Astrocyte (in vitro differentiated cells and primary cell): ENCODE measurements around the gene BCL11B. TPM values are rescaled to one million over a fixed set of nuclear protein-coding genes. Genes with fewer than 3 reads are reported as not detected.

Source experiments
- DNase-seq: peaks from one replicate; pipeline ENCODE4 v3.0.0-alpha.2; 2010; ENCODE audit warnings: low read depth
- FAIRE-seq: peaks from 2 replicates; lab custom pipeline; 2011; peaks lifted over from hg19 to GRCh38; lab: Jason Lieb, UNC
- H2AFZ ChIP-seq: 2 replicates; pipeline ENCODE4 v1.6.0; 2012; ENCODE audit warnings: low read depth, low read length, inconsistent platforms
- H3K27ac ChIP-seq: 2 replicates; pipeline ENCODE4 v1.5.1; 2011; ENCODE audit warnings: low read depth, low read length, inconsistent platforms
- H3K27me3 ChIP-seq: 2 replicates; pipeline ENCODE4 v1.6.0; 2011; ENCODE audit warnings: low read length, inconsistent platforms; ENCODE audit not compliant: insufficient read depth
- H3K36me3 ChIP-seq: 2 replicates; pipeline ENCODE4 v1.5.1; 2011; ENCODE audit warnings: low read length, inconsistent platforms; ENCODE audit not compliant: insufficient read depth
- H3K4me1 ChIP-seq: 2 replicates; pipeline ENCODE4 v1.5.1; 2011; ENCODE audit warnings: low read length, inconsistent platforms; ENCODE audit not compliant: insufficient read depth
- H3K4me2 ChIP-seq: 2 replicates; pipeline ENCODE4 v1.6.0; 2012; ENCODE audit warnings: low read length, inconsistent platforms
- H3K4me3 ChIP-seq: 2 replicates; pipeline ENCODE4 v1.5.1; 2011; ENCODE audit warnings: low read depth, mild to moderate bottlenecking, low read length, inconsistent platforms; ENCODE audit not compliant: insufficient read depth
- H3K79me2 ChIP-seq: 2 replicates; pipeline ENCODE4 v1.6.0; 2012; ENCODE audit warnings: mild to moderate bottlenecking, low read length, inconsistent platforms; ENCODE audit not compliant: insufficient read depth
- H3K9ac ChIP-seq: 2 replicates; pipeline ENCODE4 v1.6.0; 2012; ENCODE audit warnings: mild to moderate bottlenecking, low read length, inconsistent platforms
- H3K9me3 ChIP-seq: 2 replicates; pipeline ENCODE4 v1.5.1; 2012; ENCODE audit warnings: low read depth, mild to moderate bottlenecking, low read length, inconsistent platforms; ENCODE audit not compliant: insufficient read depth
- H4K20me1 ChIP-seq: 2 replicates; pipeline ENCODE4 v1.6.0; 2012; ENCODE audit warnings: low read length, inconsistent platforms; ENCODE audit not compliant: insufficient read depth
- H3K27ac Mint-ChIP-seq: one replicate; pipeline ENCODE4 v1.8.0; 2021; ENCODE audit warnings: mild to moderate bottlenecking, mixed read lengths; ENCODE audit not compliant: unreplicated experiment
- H3K27me3 Mint-ChIP-seq: one replicate; pipeline ENCODE4 v1.8.0; 2021; ENCODE audit warnings: low read depth, mixed read lengths; ENCODE audit not compliant: unreplicated experiment
- H3K36me3 Mint-ChIP-seq: one replicate; pipeline ENCODE4 v1.8.0; 2021; ENCODE audit warnings: low read depth, mixed read lengths; ENCODE audit not compliant: unreplicated experiment
- H3K4me1 Mint-ChIP-seq: one replicate; pipeline ENCODE4 v1.8.0; 2021; ENCODE audit warnings: low read depth, mixed read lengths; ENCODE audit not compliant: unreplicated experiment
- H3K4me3 Mint-ChIP-seq: one replicate; pipeline ENCODE4 v1.8.0; 2021; ENCODE audit warnings: mild to moderate bottlenecking, moderate library complexity, mixed read lengths; ENCODE audit not compliant: unreplicated experiment
- H3K9me3 Mint-ChIP-seq: one replicate; pipeline ENCODE4 v1.8.0; 2021; ENCODE audit warnings: mild to moderate bottlenecking, mixed read lengths; ENCODE audit not compliant: unreplicated experiment
- CTCF ChIP-seq: IDR thresholded peaks from 2 replicates; pipeline ENCODE4 v1.5.1; 2011; ENCODE audit warnings: low read depth, mild to moderate bottlenecking, inconsistent platforms, low read length, moderate library complexity; ENCODE audit not compliant: insufficient read depth
- EZH2 ChIP-seq: IDR thresholded peaks from 2 replicates; pipeline ENCODE4 v1.6.1; 2012; ENCODE audit warnings: mild to moderate bottlenecking, low read length, inconsistent platforms; ENCODE audit not compliant: insufficient read depth
- total RNA-seq: library from RNA; stranded (reverse); gene quantifications from 2 replicates; pipeline ENCODE4 v1.2.1, GENCODE V29; 2021

Gene BCL11B
- total RNA-seq, 1 donor from 2014 or later, result 1.1 TPM

GRCh38 chr14:99210333-99210732 lies 61.7 kb downstream of the BCL11B start:
- H3K27me3 Mint-ChIP-seq, result peaks cover 48% of the 10 kb centered on the region
- H3K36me3 Mint-ChIP-seq, result peaks cover 4% of the 10 kb centered on the region
- H3K4me3 Mint-ChIP-seq, result no peak overlapping the region

GRCh38 chr14:99209409-99209808 lies 62.6 kb downstream of the BCL11B start:
- Histone ChIP-seq H3K9me3 (no peaks in the 10 kb centered on the region), H3K4me1 (peaks cover 4% of the 10 kb centered on the region), H3K79me2 (no peaks in the 10 kb centered on the region), H3K9ac (no peak overlapping the region), H3K27me3 (peaks cover 12% of the 10 kb centered on the region), H2AFZ (no peak overlapping the region), H3K4me3 (no peak overlapping the region), H3K4me2 (no peak overlapping the region), H4K20me1 (peaks cover 7% of the 10 kb centered on the region), H3K27ac (no peak overlapping the region), H3K36me3 (no peaks in the 10 kb centered on the region)
- H3K36me3 Mint-ChIP-seq, result peaks cover 8% of the 10 kb centered on the region
- DNase-seq, result no peak
- no peak for FAIRE-seq
- no peak for TF ChIP-seq CTCF
- no peak for TF ChIP-seq EZH2
- H3K4me3 Mint-ChIP-seq, result no peak overlapping the region
- peaks cover 55% of the 10 kb centered on the region for H3K27me3 Mint-ChIP-seq
- peaks cover 3% of the 10 kb centered on the region for H3K9me3 Mint-ChIP-seq
- no peaks in the 10 kb centered on the region for H3K4me1 Mint-ChIP-seq
- no peak overlapping the region for H3K27ac Mint-ChIP-seq

More at GRCh38 chr14:99210333-99210732, 61.7 kb downstream of the BCL11B start:
- Histone ChIP-seq H3K27me3 (peaks cover 12% of the 10 kb centered on the region), H3K4me3 (no peak overlapping the region), H3K9me3 (no peaks in the 10 kb centered on the region), H3K79me2 (no peaks in the 10 kb centered on the region), H3K4me2 (no peak overlapping the region), H2AFZ (no peak overlapping the region), H3K9ac (no peak overlapping the region), H4K20me1 (peaks cover 10% of the 10 kb centered on the region), H3K36me3 (no peaks in the 10 kb centered on the region), H3K27ac (no peak overlapping the region), H3K4me1 (peaks cover 4% of the 10 kb centered on the region)
- Mint-ChIP-seq H3K9me3 (peaks cover 3% of the 10 kb centered on the region), H3K4me1 (no peaks in the 10 kb centered on the region), H3K27ac (no peak overlapping the region)
- FAIRE-seq, result no peak
- TF ChIP-seq EZH2, result no peak
- TF ChIP-seq CTCF, result no peak
- no peak for DNase-seq

GRCh38 chr14:99208318-99208717 lies 63.7 kb downstream of the BCL11B start:
- FAIRE-seq, result no peak
- no peak for TF ChIP-seq CTCF
- TF ChIP-seq EZH2, result no peak
- Mint-ChIP-seq H3K36me3 (peaks cover 8% of the 10 kb centered on the region), H3K4me3 (no peak overlapping the region), H3K27ac (no peak overlapping the region), H3K9me3 (peaks cover 3% of the 10 kb centered on the region), H3K4me1 (no peaks in the 10 kb centered on the region), H3K27me3 (peaks cover 53% of the 10 kb centered on the region)
- DNase-seq, result no peak
- H3K36me3 ChIP-seq, result no peaks in the 10 kb centered on the region
- H3K9ac ChIP-seq, result no peak overlapping the region
- H3K79me2 ChIP-seq, result no peaks in the 10 kb centered on the region
- peaks cover 7% of the 10 kb centered on the region for H4K20me1 ChIP-seq
- H3K9me3 ChIP-seq, result no peaks in the 10 kb centered on the region
- no peak overlapping the region for H3K4me2 ChIP-seq
- H2AFZ ChIP-seq, result no peak overlapping the region
- H3K27ac ChIP-seq, result no peak overlapping the region
- peaks cover 12% of the 10 kb centered on the region for H3K27me3 ChIP-seq
- no peak overlapping the region for H3K4me3 ChIP-seq
- no peaks in the 10 kb centered on the region for H3K4me1 ChIP-seq
